ENCODE results near the gene TRAF3IP1. TPM values are rescaled to one million over a fixed set of nuclear protein-coding genes. Genes with fewer than 3 reads are reported as not detected.
"Not testable (repeated sequence)": the region's sequence is repeated elsewhere in the genome, so short reads cannot be mapped to it uniquely, and the experiment has no call there.

The TRAF3IP1 gene
- total RNA-seq, 1 experiment from 2014 or later: 3.9 TPM

DNA sequence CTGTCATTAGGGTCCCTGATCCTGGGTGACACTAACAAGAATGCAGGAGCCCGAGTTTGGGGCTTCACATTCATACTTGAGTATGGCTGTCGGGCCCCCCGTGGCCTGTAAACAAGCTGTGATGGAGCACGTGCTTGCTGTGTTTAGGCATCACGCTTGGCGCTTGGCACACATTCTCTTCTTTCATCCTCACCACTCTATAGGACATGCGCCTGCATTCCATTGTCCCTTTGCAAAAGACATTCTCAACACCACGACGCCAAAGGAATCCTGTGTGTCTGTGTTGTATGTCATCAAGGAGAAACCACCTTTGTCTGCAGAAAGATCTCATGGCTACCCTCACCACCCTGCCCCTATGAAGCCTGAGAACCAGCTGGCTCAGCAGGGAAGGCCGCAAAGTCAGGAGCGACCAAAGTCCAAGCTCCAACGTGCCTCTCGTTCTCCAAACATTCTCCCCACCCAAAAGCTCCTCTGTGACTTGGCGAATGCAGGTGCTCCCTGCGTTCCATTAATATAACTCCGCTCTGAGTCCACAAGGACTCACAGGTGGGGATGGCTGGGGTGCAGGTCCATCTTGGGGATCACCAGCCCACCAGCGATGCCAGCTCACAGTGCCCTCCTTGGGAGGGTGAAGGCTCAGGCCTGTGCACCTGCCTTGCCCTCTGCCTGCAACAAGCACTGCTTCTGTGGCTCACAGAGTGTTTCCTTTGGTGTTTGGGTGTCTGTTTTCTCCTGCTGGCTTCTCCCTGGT, 25.8 kb upstream of the TRAF3IP1 start:
- Histone ChIP-seq H3K27me3 (ENCODE audit: control insufficient read depth, insufficient read depth, low read length) (no peaks in the 10 kb centered on the region), H3K4me3 (ENCODE audit: insufficient read depth, low read depth, low read length) (no peak overlapping the region), H3K36me3 (replicated peaks; ENCODE audit: control insufficient read depth, insufficient read depth, low read length) (no peaks in the 10 kb centered on the region)
- DNase-seq: no peak

DNA sequence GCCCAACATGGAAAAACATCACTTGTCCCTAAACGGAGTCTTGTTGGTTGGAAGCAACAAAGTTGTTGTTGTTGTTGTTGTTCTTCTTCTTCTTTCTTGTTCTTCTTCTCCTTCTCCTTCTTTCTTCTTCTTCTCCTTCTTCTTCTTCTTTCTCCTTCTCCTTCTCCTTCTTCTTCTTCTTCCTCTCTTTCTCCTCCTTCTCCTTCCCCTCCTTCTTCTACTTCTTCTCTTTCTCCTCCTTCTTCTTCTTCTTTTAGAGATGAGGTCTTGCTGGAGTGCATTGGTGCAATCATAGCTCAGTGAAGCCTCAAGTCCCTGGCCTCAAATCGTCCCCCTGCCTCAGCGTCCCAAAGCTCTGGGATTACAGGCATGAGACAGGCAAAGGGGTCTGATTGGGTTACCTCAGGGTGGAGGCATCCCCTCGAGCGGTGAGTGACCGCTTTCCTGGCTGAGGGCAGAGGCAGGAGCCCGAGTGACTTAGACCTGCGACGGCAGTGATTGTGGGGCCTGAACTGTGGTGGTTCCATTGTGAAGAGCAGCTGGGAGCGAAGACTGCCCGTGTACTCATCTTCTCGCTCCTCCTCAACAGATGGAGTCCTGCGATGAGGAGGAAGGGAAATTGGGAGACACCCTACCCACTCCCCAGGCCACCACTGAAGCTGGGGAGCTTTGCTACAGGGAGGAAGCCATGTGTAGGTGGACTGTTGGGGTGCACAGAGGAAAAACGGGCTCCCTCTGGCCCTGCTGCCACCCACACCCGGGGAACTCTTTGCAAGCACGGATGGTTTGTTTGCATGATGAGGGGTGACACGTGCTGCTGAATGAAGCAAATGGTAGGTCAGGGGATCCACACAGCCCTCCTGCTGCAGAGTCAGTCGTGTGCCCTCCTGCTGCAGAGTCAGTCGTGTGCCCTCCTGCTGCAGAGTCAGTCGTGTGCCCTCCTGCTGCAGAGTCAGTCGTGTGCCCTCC, 24.9 kb upstream of the TRAF3IP1 start:
- Histone ChIP-seq H3K4me3 (ENCODE audit: insufficient read depth, low read depth, low read length) (no peak overlapping the region), H3K36me3 (replicated peaks; ENCODE audit: control insufficient read depth, insufficient read depth, low read length) (no peaks in the 10 kb centered on the region), H3K27me3 (ENCODE audit: control insufficient read depth, insufficient read depth, low read length) (no peaks in the 10 kb centered on the region)
- no peak for DNase-seq

DNA sequence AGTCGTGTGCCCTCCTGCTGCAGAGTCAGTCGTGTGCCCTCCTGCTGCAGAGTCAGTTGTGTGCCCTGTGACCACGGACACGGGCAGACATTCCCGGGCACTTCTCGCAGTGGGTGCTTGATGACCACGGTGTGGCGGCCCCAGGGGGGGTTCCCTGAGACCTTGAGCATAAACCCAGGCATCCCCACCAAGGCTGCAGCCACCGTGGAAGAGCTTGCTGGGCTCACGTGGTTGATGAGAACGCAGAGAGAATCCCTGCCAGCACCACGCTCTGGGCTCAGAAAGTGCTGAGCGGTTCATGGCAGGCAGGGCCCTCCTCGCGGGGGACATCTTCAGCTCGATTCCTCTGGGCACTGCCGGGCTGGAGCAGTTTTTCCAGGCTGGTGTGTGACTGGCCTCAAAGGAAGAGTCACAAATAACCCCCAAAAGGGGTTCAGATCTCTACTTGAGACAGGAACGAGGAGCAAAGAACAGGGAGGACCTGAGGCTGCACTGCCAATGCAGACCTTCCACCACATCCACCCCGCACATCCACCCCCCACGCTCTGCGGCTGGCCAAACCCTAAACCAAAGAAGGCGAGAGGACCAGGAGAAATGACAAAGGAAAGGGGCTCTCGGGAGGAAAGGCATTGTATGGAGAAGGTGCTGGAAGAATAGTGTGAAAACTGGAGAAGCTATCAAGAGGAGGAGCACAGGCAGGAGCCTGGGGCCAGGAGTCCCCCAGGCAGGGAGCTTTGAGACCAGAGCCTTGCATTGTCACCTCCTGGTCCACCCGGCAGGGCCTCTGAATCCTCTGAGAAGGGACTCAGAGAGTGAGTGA, 23.5 kb upstream of the TRAF3IP1 start:
- Histone ChIP-seq H3K27me3 (ENCODE audit: control insufficient read depth, insufficient read depth, low read length) (no peaks in the 10 kb centered on the region), H3K36me3 (replicated peaks; ENCODE audit: control insufficient read depth, insufficient read depth, low read length) (no peaks in the 10 kb centered on the region), H3K4me3 (ENCODE audit: insufficient read depth, low read depth, low read length) (no peak overlapping the region)
- DNase-seq: no peak

- H3K4me3 ChIP-seq (ENCODE audit: insufficient read depth, low read depth, low read length): no peak overlapping the region
- no peak for DNase-seq
These were observed 20.5 kb upstream of the TRAF3IP1 start for GRCh38 chr2:238299803-238300202.

GRCh38 chr2:238302087-238302486, 18.2 kb upstream of the TRAF3IP1 start:
- no peaks in the 10 kb centered on the region for H3K27me3 ChIP-seq (ENCODE audit: control insufficient read depth, insufficient read depth, low read length)
- H3K36me3 ChIP-seq (replicated peaks; ENCODE audit: control insufficient read depth, insufficient read depth, low read length): no peaks in the 10 kb centered on the region
- H3K4me3 ChIP-seq (ENCODE audit: insufficient read depth, low read depth, low read length): no peak overlapping the region
- no peak for DNase-seq

More at GRCh38 chr2:238299803-238300202, 20.5 kb upstream of the TRAF3IP1 start:
- Histone ChIP-seq H3K27me3 (ENCODE audit: control insufficient read depth, insufficient read depth, low read length) (no peaks in the 10 kb centered on the region), H3K36me3 (replicated peaks; ENCODE audit: control insufficient read depth, insufficient read depth, low read length) (no peaks in the 10 kb centered on the region)

- H3K27me3 ChIP-seq (ENCODE audit: control insufficient read depth, insufficient read depth, low read length): no peaks in the 10 kb centered on the region
- no peak overlapping the region for H3K4me3 ChIP-seq (ENCODE audit: insufficient read depth, low read depth, low read length)
- peak; percentile 42 for DNase-seq
- no peaks in the 10 kb centered on the region for H3K36me3 ChIP-seq (replicated peaks; ENCODE audit: control insufficient read depth, insufficient read depth, low read length)
These were observed 17.6 kb upstream of the TRAF3IP1 start for GRCh38 chr2:238302751-238303150.

GRCh38 chr2:238304116-238304515, 16.2 kb upstream of the TRAF3IP1 start:
- DNase-seq: no peak
- no peak overlapping the region for H3K4me3 ChIP-seq (ENCODE audit: insufficient read depth, low read depth, low read length)
- no peaks in the 10 kb centered on the region for H3K27me3 ChIP-seq (ENCODE audit: control insufficient read depth, insufficient read depth, low read length)
- no peaks in the 10 kb centered on the region for H3K36me3 ChIP-seq (replicated peaks; ENCODE audit: control insufficient read depth, insufficient read depth, low read length)

GRCh38 chr2:238305092-238305862, 15.0 kb upstream of the TRAF3IP1 start:
- Histone ChIP-seq H3K27me3 (ENCODE audit: control insufficient read depth, insufficient read depth, low read length) (no peaks in the 10 kb centered on the region), H3K36me3 (replicated peaks; ENCODE audit: control insufficient read depth, insufficient read depth, low read length) (no peaks in the 10 kb centered on the region), H3K4me3 (ENCODE audit: insufficient read depth, low read depth, low read length) (no peak overlapping the region)
- DNase-seq: peak; percentile 54

GRCh38 chr2:238305965-238306671, 14.2 kb upstream of the TRAF3IP1 start:
- H3K36me3 ChIP-seq (replicated peaks; ENCODE audit: control insufficient read depth, insufficient read depth, low read length): no peaks in the 10 kb centered on the region
- no peaks in the 10 kb centered on the region for H3K27me3 ChIP-seq (ENCODE audit: control insufficient read depth, insufficient read depth, low read length)
- DNase-seq: no peak
- H3K4me3 ChIP-seq (ENCODE audit: insufficient read depth, low read depth, low read length): no peak overlapping the region

- H3K36me3 ChIP-seq (replicated peaks; ENCODE audit: control insufficient read depth, insufficient read depth, low read length): no peaks in the 10 kb centered on the region
- no peaks in the 10 kb centered on the region for H3K27me3 ChIP-seq (ENCODE audit: control insufficient read depth, insufficient read depth, low read length)
- H3K4me3 ChIP-seq (ENCODE audit: insufficient read depth, low read depth, low read length): no peak overlapping the region
- DNase-seq: no peak
These were observed 13.7 kb upstream of the TRAF3IP1 start for GRCh38 chr2:238306672-238306998.

DNA sequence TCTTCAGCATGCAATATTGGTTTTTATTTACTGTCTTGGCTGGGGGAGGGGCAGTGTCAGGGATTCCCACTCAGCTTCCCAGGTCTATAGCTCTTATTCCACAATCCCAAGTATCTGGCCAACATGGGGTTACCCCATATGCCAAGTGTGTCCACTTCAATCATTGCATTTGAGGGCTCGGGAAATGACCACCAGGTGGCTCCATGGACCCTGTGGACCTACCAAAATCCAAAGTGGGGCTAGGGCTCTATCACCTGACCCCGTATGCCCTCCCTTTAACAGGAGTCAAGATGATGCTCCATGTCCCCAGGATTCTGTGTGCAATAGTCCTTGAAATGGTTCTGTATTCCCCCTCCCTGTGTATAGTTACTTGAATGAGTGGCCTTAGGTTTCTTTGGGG, 12.1 kb upstream of the TRAF3IP1 start:
- DNase-seq: peak; percentile 71
- no peaks in the 10 kb centered on the region for H3K36me3 ChIP-seq (replicated peaks; ENCODE audit: control insufficient read depth, insufficient read depth, low read length)
- H3K27me3 ChIP-seq (ENCODE audit: control insufficient read depth, insufficient read depth, low read length): no peaks in the 10 kb centered on the region
- no peak overlapping the region for H3K4me3 ChIP-seq (ENCODE audit: insufficient read depth, low read depth, low read length)

- not testable (repeated sequence) for H3K4me3 ChIP-seq (ENCODE audit: insufficient read depth, low read depth, low read length); DNase-seq; H3K27me3 ChIP-seq (ENCODE audit: control insufficient read depth, insufficient read depth, low read length); H3K36me3 ChIP-seq (replicated peaks; ENCODE audit: control insufficient read depth, insufficient read depth, low read length)
These were observed 9.6 kb upstream of the TRAF3IP1 start for GRCh38 chr2:238310721-238311120.

DNA sequence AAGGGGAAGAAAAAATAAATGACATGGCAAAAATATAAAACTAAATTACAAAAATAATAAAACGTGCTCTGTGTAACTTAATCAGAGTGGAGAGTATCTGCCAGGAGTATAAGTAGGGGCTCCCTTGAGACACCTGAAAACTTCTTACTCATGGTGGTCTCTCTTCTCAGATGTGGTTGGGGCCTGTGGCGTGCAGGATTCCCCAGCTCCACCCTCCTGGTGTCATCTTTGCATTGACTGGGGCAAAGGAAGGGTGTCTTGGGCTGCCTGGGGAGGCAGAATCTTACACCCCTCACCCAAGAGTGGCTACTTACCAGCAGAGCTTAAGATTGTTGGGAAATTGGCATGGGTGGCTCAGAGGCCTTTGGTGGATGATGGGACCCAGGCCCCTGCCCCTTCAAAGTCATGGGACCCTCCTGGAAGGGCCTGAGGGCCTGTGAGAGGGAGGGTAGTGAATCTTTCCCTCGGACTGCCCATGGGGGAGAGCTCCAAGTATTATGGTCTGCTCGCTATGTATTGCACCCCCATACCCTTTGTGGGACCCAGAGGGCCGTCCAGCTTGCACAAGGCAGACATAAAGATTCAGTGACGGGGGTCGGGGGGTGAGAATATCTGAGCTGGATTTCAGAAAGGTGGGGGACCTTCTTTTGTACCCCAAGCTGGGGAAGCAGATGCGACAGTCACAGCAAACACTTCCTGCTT, 6.9 kb upstream of the TRAF3IP1 start:
- DNase-seq: no peak
- H3K36me3 ChIP-seq (replicated peaks; ENCODE audit: control insufficient read depth, insufficient read depth, low read length): no peaks in the 10 kb centered on the region
- no peak overlapping the region for H3K4me3 ChIP-seq (ENCODE audit: insufficient read depth, low read depth, low read length)
- no peaks in the 10 kb centered on the region for H3K27me3 ChIP-seq (ENCODE audit: control insufficient read depth, insufficient read depth, low read length)
